Activated CD8-positive, alpha-beta memory T cell treated with anti-CD3 and anti-CD28 coated beads, Interleukin-2, amount 50 U/mL, for 24 hours (primary cell): ENCODE data around the gene KLHL5.

Source experiments
- DNase-seq: peaks from one replicate; pipeline ENCODE4 v3.0.0-alpha.2; 2020; ENCODE audit errors: extremely low read depth

Gene KLHL5

DNA sequence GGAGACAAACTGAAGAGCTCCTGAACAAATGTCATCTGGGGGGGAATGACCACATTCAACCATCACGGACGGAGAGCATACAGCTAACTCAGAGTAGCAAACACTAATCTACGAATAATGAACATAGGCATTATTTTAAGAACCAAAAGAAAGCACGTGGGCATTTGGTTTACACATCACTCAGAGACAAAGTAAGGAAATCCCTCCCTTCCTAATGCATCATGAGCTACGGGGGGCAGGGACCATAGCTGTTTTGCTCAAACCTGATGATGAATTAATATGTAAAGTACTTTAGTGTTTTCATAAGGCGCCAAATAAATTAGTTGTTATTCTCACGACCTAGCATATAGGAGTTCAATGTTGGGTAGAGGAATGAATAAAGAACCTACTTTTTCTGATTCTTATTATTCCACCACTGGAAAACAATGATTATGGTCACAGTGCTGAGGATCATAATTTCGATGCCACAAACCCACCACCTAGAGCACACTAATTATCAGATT, 18.1 kb upstream of the KLHL5 start:
- DNase-seq, result no peak

DNA sequence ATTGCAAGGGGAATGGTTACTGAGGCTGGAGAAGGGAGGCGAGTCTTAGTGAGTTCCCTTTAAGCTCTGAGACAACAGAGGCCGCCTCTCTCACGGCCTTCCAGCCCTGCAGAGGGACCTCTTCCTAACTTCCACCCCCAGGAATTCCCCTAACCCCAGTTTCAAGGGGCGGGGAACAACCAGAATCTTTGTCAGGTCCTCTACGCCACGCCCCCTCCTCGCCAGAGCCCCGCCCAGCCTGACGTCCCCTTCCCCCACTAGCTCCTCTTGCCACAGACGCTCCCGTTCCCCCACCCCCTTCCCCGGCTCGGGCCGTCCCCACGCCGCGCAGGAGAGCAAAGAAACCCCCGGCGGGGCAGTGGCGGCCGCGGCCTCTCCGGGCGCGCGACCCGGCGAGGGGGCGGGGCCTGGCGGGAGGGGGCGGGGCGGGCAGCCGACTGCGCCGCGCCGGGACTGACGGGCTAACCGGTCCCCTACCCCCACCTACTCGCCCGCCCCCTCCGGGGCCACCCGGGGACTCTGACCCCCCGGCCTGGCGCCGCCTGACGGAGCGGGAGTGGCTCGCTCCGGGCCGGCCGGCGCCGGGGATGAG, 17.6 kb upstream of the KLHL5 start:
- peak; percentile 94 for DNase-seq

DNA sequence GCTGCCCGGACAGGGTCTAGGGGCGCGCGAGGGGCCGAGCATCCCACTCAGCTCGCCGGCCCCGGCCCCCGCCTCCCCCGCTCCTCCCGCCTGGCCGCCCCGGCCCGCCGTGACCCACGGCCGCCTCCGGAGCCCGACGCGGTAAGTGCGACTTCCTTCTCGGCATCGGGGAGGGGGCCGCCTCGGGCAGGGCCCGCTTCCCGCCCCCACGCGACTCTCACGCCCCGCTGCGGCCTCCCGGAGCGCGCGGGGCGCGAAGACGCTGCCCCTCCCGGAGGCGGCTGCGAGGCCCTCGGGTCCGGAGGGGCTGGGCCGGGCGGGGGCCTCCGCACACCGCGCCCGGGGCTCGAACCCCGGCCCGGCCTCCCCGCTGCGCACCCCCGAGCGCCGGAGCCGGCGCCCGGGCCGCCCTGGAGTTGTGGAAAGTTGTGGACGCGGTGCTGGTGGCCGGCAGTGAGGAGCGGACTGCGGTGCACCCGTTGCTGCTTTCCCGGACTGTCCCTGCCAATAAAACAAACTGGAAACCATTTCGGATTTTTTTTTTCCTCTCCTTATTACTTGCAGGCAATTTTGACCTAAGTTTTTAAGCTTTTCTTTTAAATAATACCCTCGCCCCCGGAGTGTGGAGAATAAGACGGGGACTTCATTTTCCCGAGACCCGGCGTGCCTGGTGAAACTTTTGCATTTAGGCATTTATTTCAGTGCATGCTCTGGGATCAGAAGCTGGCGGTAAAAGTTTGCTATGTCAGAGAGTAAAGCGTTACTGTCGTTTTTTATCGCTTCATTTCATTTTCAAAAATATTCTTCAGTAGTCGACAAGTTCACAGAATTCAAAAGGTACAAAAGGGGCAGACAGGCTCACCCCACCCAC, 16.8 kb upstream of the KLHL5 start:
- no peak for DNase-seq

DNA sequence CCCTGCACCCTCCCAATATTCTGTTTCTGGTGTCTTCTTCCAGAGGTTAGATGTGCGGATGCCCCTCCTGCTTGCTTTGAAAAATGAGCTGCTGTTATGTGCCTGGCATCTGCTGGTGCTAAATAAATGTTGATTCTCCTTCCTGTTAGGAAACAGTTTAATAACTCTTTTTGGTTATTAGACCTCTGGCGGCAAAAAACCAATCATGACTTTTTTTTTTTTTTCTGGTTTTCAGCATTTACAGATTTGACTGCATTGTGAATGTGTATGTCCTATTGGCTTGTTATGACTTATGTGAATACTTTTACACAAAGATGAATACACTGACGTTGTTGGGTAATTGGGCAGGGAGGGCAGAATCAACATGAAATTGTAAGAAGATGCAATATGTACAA, 16.2 kb upstream of the KLHL5 start:
- DNase-seq, result no peak

DNA sequence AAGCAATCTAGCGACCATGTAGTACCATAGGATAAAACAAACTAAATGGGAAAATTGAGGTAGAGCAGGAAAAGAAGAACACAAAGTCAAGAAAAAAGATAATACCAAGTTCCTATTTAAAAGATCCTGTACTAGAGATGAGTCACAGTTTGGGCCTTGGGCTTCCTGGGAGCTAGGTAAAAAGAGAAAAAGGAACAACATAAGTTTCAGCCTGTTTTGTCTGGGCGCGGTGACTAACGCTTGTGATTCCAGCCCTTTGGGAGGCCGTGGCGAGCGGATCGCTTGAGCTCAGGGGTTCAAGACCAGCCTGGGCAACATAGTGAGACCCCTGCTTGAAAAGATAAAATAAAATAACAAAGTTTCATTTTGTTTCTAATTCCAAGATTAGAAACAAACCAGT, 15.8 kb upstream of the KLHL5 start:
- no peak for DNase-seq

DNA sequence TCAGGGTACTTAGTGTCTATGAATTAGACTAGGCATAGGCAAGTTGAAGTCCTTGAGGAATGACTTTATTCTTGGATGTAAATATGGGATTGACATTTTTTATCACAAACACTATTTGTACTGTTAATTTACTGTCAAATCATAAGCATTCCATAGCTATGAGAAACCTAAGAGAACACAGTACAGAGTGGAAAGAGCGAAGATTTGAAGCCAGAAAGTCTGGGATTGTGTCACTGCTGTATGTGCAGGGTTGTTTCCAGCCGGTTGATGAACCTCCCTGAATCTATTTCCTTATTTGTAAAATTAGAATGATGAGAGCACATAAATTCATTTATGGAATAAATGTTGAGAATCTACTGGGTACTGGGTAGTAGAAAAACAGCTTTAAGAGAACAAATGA, 14.4 kb upstream of the KLHL5 start:
- no peak for DNase-seq

DNA sequence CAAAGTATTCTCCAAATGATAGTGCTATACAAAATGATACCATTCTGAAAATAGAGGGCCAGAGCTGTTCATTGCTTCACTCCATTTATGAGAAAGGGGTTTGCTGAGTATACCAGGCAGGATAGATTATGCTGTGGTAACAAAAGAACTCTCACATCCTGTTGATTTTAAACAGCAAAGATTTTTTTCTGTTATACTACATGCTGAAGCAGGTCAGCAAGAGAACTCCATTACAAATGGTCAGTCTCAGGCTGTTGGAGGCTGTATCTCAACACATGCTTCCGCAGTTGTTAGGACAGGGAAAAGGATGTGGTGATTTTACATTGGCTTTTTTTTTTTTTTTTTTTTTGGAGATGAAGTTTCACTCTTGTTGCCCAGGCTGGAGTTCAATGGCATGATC, 13.7 kb upstream of the KLHL5 start:
- DNase-seq, result no peak

DNA sequence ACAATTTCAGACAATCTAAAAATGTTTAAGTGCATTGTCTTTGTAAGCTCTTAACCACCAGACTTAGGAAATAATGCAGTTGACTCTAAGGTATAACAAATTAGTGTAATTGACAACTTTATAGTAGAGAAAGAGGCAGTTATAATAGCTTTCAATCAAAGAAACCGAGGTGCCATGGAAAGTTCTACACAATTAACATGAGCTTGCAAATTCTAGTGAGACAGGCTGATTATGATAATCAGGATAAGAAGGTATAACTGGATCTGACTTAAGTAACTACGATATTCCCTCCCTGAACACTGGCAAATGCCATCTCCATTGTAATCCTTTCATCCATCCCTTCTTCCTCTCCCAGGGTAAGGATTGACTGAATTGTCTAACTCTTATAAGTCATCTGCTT, 11.4 kb upstream of the KLHL5 start:
- DNase-seq, result no peak

DNA sequence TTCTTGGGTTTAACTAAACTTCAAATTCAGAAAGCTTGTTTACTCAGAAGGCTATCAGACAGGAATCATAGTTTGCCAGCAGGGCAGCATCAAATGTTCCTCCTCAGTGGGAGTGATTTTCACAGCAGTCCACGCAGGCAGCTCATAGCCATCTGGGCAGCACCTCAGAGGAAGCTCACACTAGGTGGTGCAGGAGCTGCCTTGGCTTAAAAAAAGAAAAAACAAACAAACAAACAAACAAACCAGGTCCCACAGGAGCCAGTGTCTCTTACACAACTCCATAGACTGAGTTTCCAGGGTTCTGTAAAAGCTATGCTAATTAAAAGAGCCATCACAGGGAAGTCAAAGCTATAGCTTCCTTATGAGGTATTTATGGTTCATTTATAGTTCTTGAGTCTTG, 10.5 kb upstream of the KLHL5 start:
- no peak for DNase-seq

DNA sequence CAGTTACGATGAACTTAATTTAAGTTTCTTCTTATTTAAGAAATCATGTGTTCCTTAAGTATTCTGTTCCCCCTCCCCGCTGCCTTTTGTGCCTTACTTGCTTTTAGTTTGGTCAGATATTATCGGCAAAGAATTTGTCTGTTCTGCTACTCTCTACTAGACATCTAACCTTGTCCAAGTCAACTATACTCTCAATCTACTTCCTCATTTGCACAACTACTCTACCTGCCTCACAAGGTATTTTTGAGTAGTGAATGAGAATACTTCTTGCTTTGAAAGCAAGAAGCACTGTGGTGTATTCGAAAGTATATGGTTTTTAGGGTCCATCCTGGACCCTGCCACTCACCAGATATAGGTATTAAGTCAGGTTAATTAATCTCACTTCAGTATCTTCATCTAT, 8.0 kb upstream of the KLHL5 start:
- DNase-seq, result no peak

DNA sequence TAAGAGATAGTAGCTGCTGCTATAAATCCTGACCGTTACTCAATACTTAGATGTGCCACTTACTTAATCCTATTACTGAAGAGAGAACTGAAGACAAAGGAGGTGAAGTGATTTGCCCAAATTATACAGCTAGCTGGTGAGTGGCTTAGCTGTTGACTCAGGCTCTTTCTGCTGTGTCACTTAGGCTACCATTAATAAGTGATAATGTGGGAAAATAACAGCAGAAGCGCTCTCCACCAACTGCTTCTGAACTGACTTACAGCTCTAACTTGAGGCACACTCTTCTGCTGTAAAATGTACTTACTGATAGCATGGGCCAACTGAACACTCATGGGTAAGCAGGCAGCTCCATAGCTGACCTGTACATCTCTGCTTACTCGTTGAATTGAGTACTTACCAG, 7.5 kb upstream of the KLHL5 start:
- DNase-seq, result no peak

DNA sequence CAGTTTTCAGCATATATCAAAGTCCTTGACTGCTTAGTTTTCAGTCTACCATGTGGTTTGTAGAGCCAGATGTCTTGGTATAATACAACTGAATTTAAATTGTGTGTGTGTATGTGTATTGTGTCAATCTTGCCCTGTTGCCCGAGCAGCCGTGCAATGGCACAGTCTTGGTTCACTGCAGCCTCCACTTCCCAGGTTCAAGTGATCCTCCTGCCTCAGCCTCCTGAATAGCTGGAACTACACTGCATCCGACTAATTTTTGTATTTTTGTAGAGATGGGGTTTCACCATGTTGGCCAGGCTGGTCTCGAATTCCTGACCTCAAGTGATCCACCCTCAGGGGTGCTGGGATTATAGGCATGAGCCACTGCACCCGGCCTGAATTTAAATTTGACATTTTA, 6.0 kb upstream of the KLHL5 start:
- no peak for DNase-seq

DNA sequence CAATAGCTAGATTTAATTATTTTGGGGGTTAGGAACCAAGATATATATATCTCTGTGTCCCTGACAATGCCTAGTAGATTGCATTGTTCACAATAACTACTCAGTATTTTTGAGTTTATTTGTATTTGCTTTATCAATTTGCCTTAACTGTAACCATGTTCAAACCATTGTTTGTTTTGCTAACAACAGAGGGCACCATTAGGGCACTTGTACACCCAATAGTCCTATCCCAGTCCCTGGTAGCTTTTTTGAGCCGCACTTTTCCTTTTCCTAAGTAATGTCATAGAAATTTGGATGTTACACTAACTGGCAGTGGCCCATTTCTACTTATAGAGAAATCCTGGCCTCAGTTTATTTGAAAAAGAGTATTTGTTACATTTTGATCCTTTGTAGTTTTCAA, 575 bp upstream of the KLHL5 start:
- DNase-seq, result no peak

DNA sequence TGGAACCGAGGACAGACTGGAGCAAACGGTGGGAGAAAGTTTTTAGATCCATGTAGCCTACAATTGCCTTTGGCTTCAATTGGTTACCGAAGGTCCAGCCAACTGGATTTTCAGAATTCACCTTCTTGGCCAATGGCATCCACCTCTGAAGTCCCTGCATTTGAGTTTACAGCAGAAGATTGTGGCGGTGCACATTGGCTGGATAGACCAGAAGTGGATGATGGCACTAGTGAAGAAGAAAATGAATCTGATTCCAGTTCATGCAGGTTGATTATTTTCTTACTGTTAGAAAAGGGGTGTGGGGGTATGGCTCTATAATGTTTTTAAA, 702 bp downstream of the KLHL5 start:
- DNase-seq, result no peak

DNA sequence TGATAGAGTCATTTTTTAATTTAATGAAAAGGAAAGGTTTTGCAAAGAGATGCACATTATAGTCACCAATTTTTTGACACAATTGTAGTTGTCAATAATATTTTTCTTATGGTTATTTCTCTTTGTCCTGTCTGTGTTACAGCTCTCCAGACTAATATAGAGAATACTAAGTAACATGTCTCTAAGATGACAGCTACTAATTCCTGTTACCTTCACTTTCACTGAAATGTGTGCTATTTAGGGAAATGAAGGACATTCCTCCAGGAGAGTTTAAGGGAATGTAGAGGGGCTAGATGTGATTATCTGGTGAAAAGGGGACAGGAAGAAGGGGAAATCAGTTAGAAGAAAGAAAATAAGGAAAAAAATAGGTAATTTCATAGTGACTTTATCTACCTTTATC, 1.4 kb downstream of the KLHL5 start:
- DNase-seq, result no peak

DNA sequence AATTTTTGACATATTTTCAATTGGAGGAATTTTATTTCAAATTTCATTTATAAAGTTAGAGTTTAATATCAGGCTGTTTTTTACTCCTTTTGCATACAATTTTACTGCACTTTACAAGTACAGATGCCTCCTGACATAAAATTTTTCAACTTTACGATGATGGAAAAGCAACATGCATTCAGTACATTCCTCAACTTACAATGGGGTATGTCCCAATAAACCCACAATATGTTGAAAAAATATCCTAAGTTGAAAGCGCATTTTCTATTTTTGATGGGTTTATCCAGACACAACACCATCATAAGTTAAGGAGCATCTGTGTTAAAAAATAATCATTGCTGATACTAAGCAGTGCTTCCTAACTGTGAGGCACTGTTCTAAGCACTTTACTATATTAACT, 4.3 kb downstream of the KLHL5 start:
- DNase-seq, result no peak

DNA sequence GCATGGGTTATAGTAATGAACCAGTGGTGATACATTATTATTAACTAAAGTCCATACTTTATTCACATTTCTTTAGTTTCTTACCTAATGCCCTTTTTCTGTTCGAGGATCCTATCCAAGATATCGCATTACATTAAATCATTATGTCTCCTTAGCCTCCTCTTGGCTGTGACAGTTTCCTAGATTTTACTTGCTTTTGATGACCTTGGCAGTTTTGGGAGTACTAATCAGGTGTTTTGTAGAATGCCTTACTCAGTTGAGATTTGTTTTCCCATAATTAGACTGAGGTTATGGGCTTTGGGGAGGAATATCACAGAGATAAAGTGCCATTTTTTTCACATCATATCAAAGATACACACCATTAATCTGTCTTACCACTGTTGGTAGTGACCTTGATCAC, 5.0 kb downstream of the KLHL5 start:
- DNase-seq, result no peak

DNA sequence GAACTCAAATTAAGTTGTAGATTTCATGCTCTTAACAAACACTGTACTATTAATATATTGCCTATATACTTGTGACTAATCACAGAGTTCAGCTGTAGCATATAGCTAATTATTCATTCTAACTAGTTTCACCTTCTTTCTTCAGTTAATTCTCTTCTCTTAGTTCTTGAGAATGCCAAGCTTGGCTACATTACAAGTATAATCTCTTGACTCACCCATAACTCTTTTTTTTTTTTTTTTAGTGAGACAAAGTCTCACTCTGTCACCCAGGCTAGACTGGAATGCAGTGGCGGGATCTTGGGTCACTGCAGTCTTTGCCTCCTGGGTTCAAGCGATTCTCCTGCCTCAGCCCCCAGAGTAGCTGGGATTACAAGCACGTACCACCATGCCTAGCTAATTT, 5.4 kb downstream of the KLHL5 start:
- DNase-seq, result no peak

DNA sequence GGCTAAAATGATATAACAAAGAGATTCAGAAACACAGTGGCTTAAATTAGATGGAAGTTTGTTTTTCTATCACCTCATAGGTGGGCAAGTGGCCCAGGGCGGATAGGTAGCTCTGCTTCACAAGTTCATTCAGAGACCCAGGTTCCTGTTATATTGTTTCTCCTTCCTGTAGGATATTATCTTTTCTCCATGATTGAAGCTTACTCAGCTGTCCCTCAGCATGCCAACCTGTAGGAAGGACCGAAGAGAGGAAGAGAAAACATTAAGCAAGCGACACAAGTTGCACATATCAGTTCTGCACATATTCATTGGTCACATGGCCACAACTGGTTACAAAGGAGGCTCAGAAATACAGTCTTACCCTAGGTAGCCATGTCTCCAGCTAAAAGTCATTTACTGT, 6.9 kb downstream of the KLHL5 start:
- DNase-seq, result no peak

DNA sequence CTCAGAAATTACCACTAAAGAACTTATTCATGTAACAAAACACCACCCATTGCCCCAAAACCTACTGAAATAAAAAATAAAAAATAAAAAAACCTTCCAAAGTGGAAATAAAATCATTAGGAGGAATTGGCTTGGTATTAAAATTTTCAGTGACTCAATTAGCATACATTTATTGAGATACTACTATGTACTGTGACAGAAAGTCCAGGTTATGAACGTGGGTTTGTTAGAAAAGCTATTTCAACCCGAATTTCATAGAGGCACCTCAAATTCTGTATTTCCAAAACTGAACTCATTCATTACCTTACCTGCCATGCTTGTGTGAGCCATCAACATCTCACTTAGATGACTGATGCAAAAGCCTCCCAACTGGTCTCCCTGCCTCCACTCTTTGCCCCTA, 16.8 kb downstream of the KLHL5 start:
- DNase-seq, result no peak

DNA sequence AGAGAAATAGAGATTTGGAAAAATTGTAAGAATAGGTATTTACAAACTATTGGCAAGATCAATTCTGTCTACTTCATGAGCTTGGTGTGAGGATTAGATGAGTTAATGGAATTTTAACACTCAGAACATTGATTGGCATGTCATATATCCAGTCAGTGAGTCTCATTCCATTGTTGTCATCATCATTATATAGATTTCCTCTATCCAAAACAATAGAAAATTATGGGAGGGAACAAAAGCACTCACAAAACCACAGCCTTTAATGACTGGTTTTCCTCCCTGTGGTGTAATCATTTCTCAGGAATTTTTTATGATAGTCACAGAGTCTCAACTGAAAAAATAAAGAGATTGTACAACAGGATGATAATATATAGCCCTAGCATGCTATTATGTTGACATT, 21.1 kb downstream of the KLHL5 start:
- DNase-seq, result no peak

DNA sequence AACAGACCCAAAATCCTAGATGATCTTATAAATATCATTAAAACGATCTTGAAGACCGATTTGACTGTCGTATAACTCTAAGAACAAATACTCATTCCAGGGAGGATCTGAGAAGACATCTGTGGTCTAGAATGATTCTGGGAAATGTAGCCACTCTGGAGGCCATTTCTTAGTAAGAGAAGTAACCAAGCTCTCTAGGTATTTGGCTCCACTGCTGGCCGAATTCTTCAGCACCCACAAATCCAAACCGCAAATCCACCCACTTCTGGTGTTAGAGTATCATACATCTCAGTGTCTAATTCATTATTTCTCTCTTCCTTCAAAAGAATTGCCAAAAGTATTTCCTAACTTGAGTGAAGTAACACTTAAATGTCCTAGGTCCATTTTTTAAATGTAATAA, 23.9 kb downstream of the KLHL5 start:
- no peak for DNase-seq

DNA sequence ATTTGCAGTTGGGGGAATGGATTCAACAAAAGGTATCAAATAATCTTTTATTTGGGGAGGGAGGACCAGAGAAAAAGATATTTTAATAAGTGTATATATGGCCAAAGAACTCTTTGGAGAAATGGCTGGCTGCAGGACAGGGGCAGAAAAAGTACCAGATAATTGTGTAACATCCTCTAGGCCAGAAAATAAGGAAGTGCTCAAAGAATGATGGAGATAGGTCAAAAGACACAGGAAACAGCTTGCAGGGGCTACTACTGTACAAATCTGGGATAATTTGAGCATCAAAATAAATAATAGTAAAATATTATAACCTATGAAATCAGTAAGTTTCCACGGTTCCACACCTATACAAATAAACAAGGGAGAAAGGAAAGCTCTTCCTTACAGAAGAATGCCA, 34.8 kb downstream of the KLHL5 start:
- DNase-seq, result no peak

DNA sequence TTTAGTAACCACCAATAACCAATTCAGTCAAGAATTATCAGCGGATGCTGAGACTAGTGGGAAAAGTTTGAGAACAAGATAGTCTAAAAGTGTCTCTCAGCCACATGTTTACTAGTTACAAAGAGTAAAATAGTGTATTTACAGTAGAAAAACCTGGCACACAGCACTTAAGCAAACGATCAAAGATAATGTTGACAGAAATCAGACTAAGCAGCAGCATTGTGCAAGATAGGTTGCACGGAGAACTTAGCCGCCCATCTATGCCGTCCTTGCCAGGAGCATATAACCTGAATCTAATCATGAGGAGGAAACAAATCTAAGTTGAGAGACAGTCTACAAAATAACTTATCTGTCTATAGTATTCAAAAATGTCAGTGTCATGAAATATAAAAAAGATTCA, 35.3 kb downstream of the KLHL5 start:
- no peak for DNase-seq
